Thyroid gland (tissue), 4 donors: ENCODE results near the gene FGF2. TPM values are rescaled to one million over a fixed set of nuclear protein-coding genes. Genes with fewer than 3 reads are reported as not detected.
"Not testable (repeated sequence)": the region's sequence is repeated elsewhere in the genome, so short reads cannot be mapped to it uniquely, and the experiment has no call there.

Source experiments
- DNase-seq, 2 donors: peaks; one replicate each; pipeline ENCODE4 v3.0.0-alpha.2; 2019
- H3K27ac ChIP-seq, 3 donors: fragments of 200-600 bp; sonication (generic); 1 replicate in 2 of 3; 2 replicates in 1 of 3; pipeline ENCODE4 v1.5.1; 2016 to 2019; ENCODE audit warnings: mild to moderate bottlenecking in 1 of 3, moderate library complexity in 1 of 3
- H3K27me3 ChIP-seq: fragments of 200-600 bp; sonication (generic); one replicate; pipeline ENCODE4 v1.5.1; 2019
- H3K36me3 ChIP-seq, 2 donors: fragments of 200-600 bp; sonication (generic); one replicate each; pipeline ENCODE4 v1.5.1; 2016 to 2019
- H3K4me1 ChIP-seq, 2 donors: fragments of 200-600 bp; sonication (generic); one replicate each; pipeline ENCODE4 v1.5.1; 2017 to 2019
- H3K4me3 ChIP-seq, 3 donors: fragments of 200-600 bp; sonication (generic); replicated peaks in 1 of 3; 1 replicate in 2 of 3; 2 replicates in 1 of 3; pipeline ENCODE4 v1.5.1; 2016; ENCODE audit warnings: mild to moderate bottlenecking in 1 of 3
- H3K9me3 ChIP-seq: fragments of 200-600 bp; sonication (generic); one replicate; pipeline ENCODE4 v1.5.1; 2017
- POLR2A ChIP-seq, 2 donors: fragments of 450-650 bp; IDR thresholded peaks; one replicate each; pipeline ENCODE4 v1.6.1; 2017; ENCODE audit warnings: antibody characterized with exemption in 2 of 2, mild to moderate bottlenecking in 2 of 2, moderate library complexity in 1 of 2
- WGBS, 2 donors: methylation state at CpG; one replicate each; pipeline ENCODE4 v1.1.5; 2017; 5-methylcytosine and 5-hydroxymethylcytosine counted together
- intact Hi-C: fragments of 100-400 bp; cut with DNase I; formaldehyde crosslinking; loops from one replicate; pipeline ENCODE4 v1.15.1; 2023
- total RNA-seq, 4 donors: library from RNA; depleted of rRNA; stranded (reverse); fragments of >200 nt; gene quantifications; one replicate each; pipeline ENCODE4 v1.2.3, GENCODE V29; 2016
- TF ChIP-seq, protein P1 (sequence below), 6 experiments: fragments of 200-600 bp in 3 of 6; fragments of 450-650 bp in 3 of 6; sonication (generic) in 3 of 6; IDR thresholded peaks; one replicate each; pipeline ENCODE4 v1.5.1; 2016 to 2019; ENCODE audit warnings: antibody characterized with exemption in 6 of 6, mild to moderate bottlenecking in 2 of 6, inconsistent platforms in 1 of 6, moderate library complexity in 1 of 6

Gene FGF2
- total RNA-seq, 4 donors from 2014 or later: 3.0 to 8.9 (median 3.5) TPM

DNA sequence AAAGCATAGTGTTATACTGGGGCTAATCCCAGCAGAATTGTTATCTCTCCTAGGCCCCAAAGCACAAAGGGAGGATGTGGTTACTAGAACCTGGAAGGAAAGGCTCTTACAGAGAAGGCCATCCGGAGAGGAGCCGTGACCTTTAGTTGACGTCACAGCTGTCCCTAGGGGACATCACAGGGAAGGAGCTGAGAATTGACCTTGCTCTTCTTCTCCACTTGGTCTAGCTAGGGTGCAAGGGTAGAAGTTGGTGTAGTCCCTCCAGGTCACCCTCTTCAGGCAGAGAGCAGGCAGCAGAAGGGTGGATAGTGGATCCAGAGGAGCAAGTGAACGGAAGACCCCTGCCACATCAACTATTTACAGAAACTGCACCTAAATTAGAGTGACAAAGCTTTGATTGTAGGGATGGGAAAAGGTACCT lies 22.8 kb upstream of the FGF2 start:
- intact Hi-C loops: no loop called here
- H3K9me3 ChIP-seq: no peaks in the 10 kb centered on the region
- no peaks in the 10 kb centered on the region for H3K27me3 ChIP-seq
- no peaks in the 10 kb centered on the region for H3K4me1 ChIP-seq
- H3K36me3 ChIP-seq: no peaks in the 10 kb centered on the region
- no peak overlapping the region for H3K4me3 ChIP-seq
- TF ChIP-seq POLR2A (IDR thresholded peaks at IDR 0.05): no peak
- TF ChIP-seq, protein P1, sequence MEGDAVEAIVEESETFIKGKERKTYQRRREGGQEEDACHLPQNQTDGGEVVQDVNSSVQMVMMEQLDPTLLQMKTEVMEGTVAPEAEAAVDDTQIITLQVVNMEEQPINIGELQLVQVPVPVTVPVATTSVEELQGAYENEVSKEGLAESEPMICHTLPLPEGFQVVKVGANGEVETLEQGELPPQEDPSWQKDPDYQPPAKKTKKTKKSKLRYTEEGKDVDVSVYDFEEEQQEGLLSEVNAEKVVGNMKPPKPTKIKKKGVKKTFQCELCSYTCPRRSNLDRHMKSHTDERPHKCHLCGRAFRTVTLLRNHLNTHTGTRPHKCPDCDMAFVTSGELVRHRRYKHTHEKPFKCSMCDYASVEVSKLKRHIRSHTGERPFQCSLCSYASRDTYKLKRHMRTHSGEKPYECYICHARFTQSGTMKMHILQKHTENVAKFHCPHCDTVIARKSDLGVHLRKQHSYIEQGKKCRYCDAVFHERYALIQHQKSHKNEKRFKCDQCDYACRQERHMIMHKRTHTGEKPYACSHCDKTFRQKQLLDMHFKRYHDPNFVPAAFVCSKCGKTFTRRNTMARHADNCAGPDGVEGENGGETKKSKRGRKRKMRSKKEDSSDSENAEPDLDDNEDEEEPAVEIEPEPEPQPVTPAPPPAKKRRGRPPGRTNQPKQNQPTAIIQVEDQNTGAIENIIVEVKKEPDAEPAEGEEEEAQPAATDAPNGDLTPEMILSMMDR (IDR thresholded peaks at IDR 0.05): no peak
- 63 to 69% methylated on average over 4 of the region's 4 CpGs for WGBS, 2 donors
- no peak overlapping the region for H3K27ac ChIP-seq
- no peak for DNase-seq

DNA sequence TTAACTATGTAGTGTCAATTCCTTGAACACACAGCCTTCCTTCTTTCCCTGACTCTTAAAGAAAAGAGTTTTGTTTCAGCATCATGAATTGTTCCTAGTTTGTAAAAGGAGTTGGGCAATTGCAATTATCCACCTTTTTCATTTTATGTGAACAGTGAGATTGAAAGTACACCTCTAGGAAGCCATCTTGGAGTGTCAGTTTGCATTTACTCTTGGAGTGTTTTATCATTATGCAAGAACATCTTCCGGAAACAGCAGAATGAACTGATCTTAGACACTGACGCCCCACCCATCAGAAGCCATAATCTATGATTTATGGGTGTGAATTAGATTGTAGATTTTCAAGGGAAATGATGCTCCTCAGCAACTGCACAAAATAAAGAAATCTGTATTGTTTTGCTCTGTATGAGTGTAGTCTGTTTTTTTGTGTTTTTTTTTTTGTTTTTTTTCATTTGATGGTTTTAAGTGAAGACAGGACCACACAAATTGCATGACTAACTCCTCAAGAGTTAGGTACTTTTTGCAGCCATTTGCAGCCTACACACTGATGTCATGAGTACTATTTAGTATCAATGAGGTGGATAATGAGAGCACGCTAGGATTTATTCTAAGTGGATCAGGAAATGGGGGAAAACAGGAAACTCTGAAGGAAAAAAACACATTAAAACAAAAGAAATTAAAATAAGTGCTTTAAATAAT lies 19.5 kb upstream of the FGF2 start:
- intact Hi-C loops: no loop called here
- no peak for TF ChIP-seq POLR2A (IDR thresholded peaks at IDR 0.05)

DNA sequence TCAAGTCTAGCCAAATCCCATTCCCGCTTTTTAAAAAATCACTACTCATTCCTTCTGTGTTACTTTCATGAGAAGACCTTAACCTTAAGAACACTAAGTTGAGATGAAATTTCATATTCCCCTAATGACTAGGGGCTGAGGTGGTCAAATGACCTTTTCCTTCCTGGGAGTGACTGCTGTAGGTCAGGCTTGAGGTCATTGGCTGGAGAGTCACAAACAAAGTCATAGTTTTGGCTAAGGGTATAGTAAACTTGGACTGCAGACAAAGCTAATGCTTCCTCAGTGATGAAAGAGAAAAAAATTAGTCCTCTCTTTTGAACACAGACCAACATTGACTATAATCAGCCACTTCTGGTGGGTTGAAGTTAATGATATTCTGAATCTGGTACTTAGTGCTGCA lies 16.0 kb upstream of the FGF2 start:
- Histone ChIP-seq H3K9me3 (no peaks in the 10 kb centered on the region), H3K4me1 (no peaks in the 10 kb centered on the region), H3K36me3 (no peaks in the 10 kb centered on the region), H3K27ac (no peak overlapping the region), H3K27me3 (no peaks in the 10 kb centered on the region), H3K4me3 (no peak overlapping the region)
- intact Hi-C loops: no loop called here
- no peak for DNase-seq
- 92% methylated on average over 1 of the region's 1 CpG for WGBS, 2 donors
- no peak for TF ChIP-seq POLR2A (IDR thresholded peaks at IDR 0.05)
- TF ChIP-seq, protein P1 (IDR thresholded peaks at IDR 0.05): no peak

More for the DNA sequence above, 19.5 kb upstream of the FGF2 start:
- H3K36me3 ChIP-seq: no peaks in the 10 kb centered on the region
- no peak overlapping the region for H3K4me3 ChIP-seq
- H3K4me1 ChIP-seq: no peaks in the 10 kb centered on the region
- no peaks in the 10 kb centered on the region for H3K9me3 ChIP-seq
- H3K27ac ChIP-seq: no peak overlapping the region
- 72 to 75% methylated on average over 3 of the region's 3 CpGs for WGBS, 2 donors
- no peaks in the 10 kb centered on the region for H3K27me3 ChIP-seq
- DNase-seq: no peak

DNA sequence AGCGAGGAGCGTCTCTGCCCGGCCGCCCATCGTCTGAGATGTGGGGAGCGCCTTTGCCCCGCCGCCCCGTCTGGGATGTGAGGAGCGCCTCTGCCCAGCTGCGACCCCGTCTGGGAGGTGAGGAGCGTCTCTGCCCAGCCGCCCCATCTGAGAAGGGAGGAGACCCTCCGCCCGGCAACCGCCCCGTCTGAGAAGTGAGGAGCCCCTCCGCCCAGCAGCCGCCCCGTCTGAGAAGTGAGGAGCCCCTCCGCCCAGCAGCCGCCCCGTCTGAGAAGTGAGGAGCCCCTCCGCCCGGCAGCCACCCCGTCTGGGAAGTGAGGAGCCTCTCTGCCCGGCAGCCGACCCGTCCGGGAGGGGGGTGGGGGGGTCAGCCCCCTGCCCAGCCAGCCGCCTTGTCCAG lies 14.8 kb upstream of the FGF2 start:
- H3K27ac ChIP-seq, H3K9me3 ChIP-seq, H3K27me3 ChIP-seq, H3K36me3 ChIP-seq, intact Hi-C loops, H3K4me1 ChIP-seq, H3K4me3 ChIP-seq, DNase-seq: not testable (repeated sequence)
- 96% methylated on average over 9 of the region's 32 CpGs; no CpG with 5 or more reads in 1 of the 2 donors for WGBS, 2 donors

DNA sequence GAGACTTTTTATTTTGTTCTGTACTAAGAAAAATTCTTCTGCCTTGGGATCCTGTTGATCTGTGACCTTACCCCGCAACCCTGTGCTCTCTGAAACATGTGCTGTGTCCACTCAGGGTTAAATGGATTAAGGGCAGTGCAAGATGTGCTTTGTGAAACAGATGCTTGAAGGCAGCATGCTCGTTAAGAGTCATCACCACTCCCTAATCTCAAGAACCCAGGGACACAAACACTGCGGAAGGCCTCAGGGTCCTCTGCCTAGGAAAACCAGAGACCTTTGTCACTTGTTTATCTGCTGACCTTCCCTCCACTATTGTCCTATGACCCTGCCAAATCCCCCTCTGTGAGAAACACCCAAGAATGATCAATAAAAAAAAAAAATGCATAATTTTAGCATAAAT lies 13.8 kb upstream of the FGF2 start:
- 77 to 81% methylated on average over 3 of the region's 3 CpGs for WGBS, 2 donors
- not testable (repeated sequence) for H3K36me3 ChIP-seq

DNA sequence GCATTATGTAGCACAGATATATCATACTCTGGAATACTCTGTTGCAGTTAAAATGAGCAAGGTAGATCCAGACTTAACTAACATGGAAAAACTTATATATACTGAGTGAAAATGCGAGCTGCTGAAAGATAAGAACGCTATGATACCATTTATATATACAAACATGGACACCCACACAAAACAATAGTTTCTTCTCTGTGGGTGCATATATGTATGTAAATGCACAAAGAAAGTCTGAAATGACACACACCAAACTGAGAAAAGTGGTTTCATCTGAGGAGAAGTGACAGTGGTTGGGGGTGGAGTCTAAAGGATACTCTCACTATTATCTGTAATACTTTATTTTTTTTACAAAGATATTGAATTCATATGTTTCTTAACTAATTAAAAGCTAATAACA lies 12.2 kb upstream of the FGF2 start:
- Histone ChIP-seq H3K4me1 (no peaks in the 10 kb centered on the region), H3K27me3 (no peaks in the 10 kb centered on the region), H3K9me3 (no peaks in the 10 kb centered on the region), H3K36me3 (no peaks in the 10 kb centered on the region), H3K27ac (no peak overlapping the region), H3K4me3 (no peak overlapping the region)
- intact Hi-C loops: no loop called here
- 92 to 96% methylated on average over 2 of the region's 2 CpGs for WGBS, 2 donors
- no peak for TF ChIP-seq POLR2A (IDR thresholded peaks at IDR 0.05)
- TF ChIP-seq, protein P1 (IDR thresholded peaks at IDR 0.05): no peak
- DNase-seq: no peak

More for the DNA sequence above, 13.8 kb upstream of the FGF2 start:
- intact Hi-C loops, H3K4me1 ChIP-seq, H3K4me3 ChIP-seq, H3K9me3 ChIP-seq, DNase-seq, H3K27ac ChIP-seq, H3K27me3 ChIP-seq: not testable (repeated sequence)
